ENCODE data around the gene PIP5K1C. TPM values are rescaled to one million over a fixed set of nuclear protein-coding genes. Genes with fewer than 3 reads are reported as not detected.

PIP5K1C gene
- total RNA-seq, 1 experiment from 2014 or later = 20.0 TPM

DNA sequence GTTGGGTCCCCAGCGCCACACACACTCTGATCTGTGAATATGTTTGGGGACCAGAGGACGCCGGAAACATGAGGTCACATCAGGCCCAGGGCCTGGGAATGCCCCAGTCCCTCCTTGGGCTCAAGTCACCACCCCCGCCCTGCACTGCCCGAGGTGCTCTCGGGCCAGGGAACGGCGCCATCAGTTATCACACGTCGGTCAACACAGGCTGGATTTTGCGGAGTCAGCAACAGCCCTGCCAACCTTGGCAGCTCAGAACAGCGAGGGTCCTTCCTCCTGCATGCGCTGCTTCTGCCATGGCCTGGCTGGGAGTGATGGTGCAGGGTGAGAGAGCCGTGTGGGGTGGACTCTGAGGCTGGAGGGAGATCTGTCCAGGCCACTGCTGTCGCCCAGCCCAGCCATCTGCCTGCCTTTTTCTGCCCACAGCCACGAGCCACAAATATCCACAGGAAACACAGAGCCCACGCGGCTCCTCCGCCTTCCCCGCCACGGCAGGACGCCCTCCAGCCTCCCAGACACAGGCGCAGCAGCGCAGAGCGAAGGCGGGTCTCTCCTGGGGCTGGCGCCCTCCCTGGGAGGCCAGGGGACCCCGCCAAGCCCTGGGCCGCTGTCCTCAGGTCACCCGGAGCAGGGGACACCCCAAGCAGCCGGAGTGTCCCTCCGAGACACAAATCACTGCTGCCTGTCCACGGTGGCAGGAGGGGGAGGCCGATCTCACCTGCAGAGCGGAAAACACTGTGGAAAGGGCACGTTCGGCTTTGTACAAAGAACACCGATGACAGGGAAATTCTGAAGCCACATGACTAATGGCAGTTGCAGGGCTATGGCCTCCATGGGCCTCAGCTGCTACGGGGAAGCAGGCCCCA, 42.0 kb downstream of the PIP5K1C start:
- no peak for DNase-seq
- Histone ChIP-seq H3K36me3 (ENCODE audit: low read depth) (no peaks in the 10 kb centered on the region), H3K27me3 (ENCODE audit: insufficient read depth, low read depth) (no peaks in the 10 kb centered on the region), H3K9me3 (ENCODE audit: insufficient read depth, low read depth) (no peaks in the 10 kb centered on the region), H2AFZ (no peak overlapping the region), H3K9me2 (ENCODE audit: insufficient read depth) (no peaks in the 10 kb centered on the region), H3K79me2 (ENCODE audit: low read depth) (no peaks in the 10 kb centered on the region), H4K20me1 (ENCODE audit: insufficient read depth) (no peaks in the 10 kb centered on the region), H3K4me2 (no peak overlapping the region), H3F3A (ENCODE audit: insufficient read depth, low read depth) (no peaks in the 10 kb centered on the region), H3K27ac (no peak overlapping the region), H3K4me1 (replicated peaks; ENCODE audit: insufficient read depth) (no peaks in the 10 kb centered on the region), H3K4me3 (no peak overlapping the region)
- ChIA-PET CTCF (no interaction called here), POLR2A (ENCODE audit: unreplicated experiment) (no interaction called here)
- TF ChIP-seq, protein P1, sequence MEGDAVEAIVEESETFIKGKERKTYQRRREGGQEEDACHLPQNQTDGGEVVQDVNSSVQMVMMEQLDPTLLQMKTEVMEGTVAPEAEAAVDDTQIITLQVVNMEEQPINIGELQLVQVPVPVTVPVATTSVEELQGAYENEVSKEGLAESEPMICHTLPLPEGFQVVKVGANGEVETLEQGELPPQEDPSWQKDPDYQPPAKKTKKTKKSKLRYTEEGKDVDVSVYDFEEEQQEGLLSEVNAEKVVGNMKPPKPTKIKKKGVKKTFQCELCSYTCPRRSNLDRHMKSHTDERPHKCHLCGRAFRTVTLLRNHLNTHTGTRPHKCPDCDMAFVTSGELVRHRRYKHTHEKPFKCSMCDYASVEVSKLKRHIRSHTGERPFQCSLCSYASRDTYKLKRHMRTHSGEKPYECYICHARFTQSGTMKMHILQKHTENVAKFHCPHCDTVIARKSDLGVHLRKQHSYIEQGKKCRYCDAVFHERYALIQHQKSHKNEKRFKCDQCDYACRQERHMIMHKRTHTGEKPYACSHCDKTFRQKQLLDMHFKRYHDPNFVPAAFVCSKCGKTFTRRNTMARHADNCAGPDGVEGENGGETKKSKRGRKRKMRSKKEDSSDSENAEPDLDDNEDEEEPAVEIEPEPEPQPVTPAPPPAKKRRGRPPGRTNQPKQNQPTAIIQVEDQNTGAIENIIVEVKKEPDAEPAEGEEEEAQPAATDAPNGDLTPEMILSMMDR (conservative IDR thresholded peaks at IDR 0.05) = no peak
- TF ChIP-seq EZH2 (IDR thresholded peaks at IDR 0.05; ENCODE audit: low read depth) = no peak
- intact Hi-C loops (cut with micrococcal nuclease; ENCODE audit: unreplicated experiment) = no loop called here
- BruUV-seq (replicated peaks) = no TSS peak

DNA sequence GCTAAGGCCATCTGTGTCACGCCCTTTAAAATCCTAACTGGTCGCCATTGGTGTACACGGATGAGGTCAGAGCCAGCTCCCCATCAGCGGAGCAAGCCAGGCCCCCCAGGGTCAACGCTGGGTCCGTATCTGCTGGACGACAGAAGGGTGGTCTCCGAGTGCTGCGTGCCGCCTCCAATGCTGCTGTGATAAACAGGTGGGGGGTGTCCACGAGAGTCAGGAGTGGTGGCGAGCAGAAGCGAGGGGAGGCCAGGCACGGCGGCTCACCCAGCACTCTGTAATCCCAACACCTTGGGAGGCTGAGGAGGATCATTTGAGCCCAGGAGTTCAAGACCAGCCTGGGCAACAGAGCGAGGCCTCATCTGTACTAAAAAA, 42.9 kb downstream of the PIP5K1C start:
- Histone ChIP-seq H3K4me1 (replicated peaks; ENCODE audit: insufficient read depth) (no peaks in the 10 kb centered on the region), H3K9me2 (ENCODE audit: insufficient read depth) (no peaks in the 10 kb centered on the region), H3K27me3 (ENCODE audit: insufficient read depth, low read depth) (no peaks in the 10 kb centered on the region), H3K4me3 (no peak overlapping the region), H4K20me1 (ENCODE audit: insufficient read depth) (no peaks in the 10 kb centered on the region), H3K79me2 (ENCODE audit: low read depth) (no peaks in the 10 kb centered on the region), H3K4me2 (no peak overlapping the region), H2AFZ (no peak overlapping the region), H3F3A (ENCODE audit: insufficient read depth, low read depth) (no peaks in the 10 kb centered on the region), H3K9me3 (ENCODE audit: insufficient read depth, low read depth) (no peaks in the 10 kb centered on the region), H3K27ac (no peak overlapping the region), H3K36me3 (ENCODE audit: low read depth) (no peaks in the 10 kb centered on the region)
- POLR2A ChIA-PET (ENCODE audit: unreplicated experiment) = no interaction called here
- DNase-seq = no peak
- CTCF ChIA-PET = no interaction called here
- intact Hi-C loops (cut with micrococcal nuclease; ENCODE audit: unreplicated experiment) = no loop called here
- BruUV-seq (replicated peaks) = no TSS peak
- no peak for TF ChIP-seq EZH2 (IDR thresholded peaks at IDR 0.05; ENCODE audit: low read depth)
- TF ChIP-seq, protein P1 (conservative IDR thresholded peaks at IDR 0.05) = no peak

DNA sequence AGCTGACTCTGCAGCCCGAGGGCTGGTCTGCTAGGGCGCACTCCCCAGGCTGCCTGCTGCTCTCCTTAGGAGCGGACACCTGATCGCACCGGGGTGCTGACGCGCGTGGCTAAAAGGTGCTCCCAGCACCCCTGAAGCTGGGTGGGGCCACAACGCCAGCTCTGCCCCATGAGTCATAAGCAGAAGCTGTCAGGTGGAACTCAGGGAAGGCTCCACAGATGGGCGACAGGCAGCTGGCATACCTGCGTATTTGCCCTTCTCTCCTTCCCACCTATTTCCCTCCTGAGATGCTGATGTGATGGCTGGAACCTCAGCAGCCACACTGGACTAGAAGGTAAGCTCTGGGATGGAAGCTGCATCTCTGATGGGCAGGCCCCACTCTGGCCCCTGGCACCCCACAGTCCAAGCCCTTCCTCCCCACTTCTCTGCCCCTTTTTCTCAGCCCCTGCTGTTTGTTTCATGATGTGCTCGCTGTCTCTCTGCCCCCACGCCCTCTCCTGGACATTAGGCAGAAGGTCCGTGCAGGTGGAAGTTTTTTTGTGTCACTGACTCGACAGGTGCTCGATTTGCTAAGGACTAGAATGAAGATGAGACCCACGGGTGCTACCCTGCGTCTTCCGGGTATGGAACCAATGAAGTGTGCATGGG, 43.4 kb downstream of the PIP5K1C start:
- Histone ChIP-seq H3K9me2 (ENCODE audit: insufficient read depth) (no peaks in the 10 kb centered on the region), H2AFZ (no peak overlapping the region), H3K27ac (no peak overlapping the region), H3K4me1 (replicated peaks; ENCODE audit: insufficient read depth) (no peaks in the 10 kb centered on the region), H3K4me3 (no peak overlapping the region), H4K20me1 (ENCODE audit: insufficient read depth) (no peaks in the 10 kb centered on the region), H3K4me2 (no peak overlapping the region), H3K27me3 (ENCODE audit: insufficient read depth, low read depth) (no peaks in the 10 kb centered on the region), H3F3A (ENCODE audit: insufficient read depth, low read depth) (no peaks in the 10 kb centered on the region), H3K9me3 (ENCODE audit: insufficient read depth, low read depth) (no peaks in the 10 kb centered on the region), H3K79me2 (ENCODE audit: low read depth) (no peaks in the 10 kb centered on the region), H3K36me3 (ENCODE audit: low read depth) (no peaks in the 10 kb centered on the region)
- ChIA-PET CTCF (no interaction called here), POLR2A (ENCODE audit: unreplicated experiment) (no interaction called here)
- TF ChIP-seq, protein P1 (conservative IDR thresholded peaks at IDR 0.05) = no peak
- no peak for TF ChIP-seq EZH2 (IDR thresholded peaks at IDR 0.05; ENCODE audit: low read depth)
- peak in 1 of 2 experiments; percentile 10 for DNase-seq
- intact Hi-C loops (cut with micrococcal nuclease; ENCODE audit: unreplicated experiment) = no loop called here
- BruUV-seq (replicated peaks) = no TSS peak
